Measurements from ENCODE around the gene TMIGD1. TPM values are rescaled to one million over a fixed set of nuclear protein-coding genes. Genes with fewer than 3 reads are reported as not detected.
"Not testable (repeated sequence)": the region's sequence is repeated elsewhere in the genome, so short reads cannot be mapped to it uniquely, and the experiment has no call there.

The TMIGD1 gene
- total and polyA plus RNA-seq, 10 of the 15 experiments (the other 5 are each of a cell fraction or from before 2014, with no cell fraction given) = not detected

GRCh38 chr17:30344283-30345088, 10.6 kb upstream of the TMIGD1 start:
- BruUV-seq (replicated peaks) = no TSS peak
- H3K4me1 ChIP-seq (ENCODE audit: control insufficient read depth, insufficient read depth, low read length) = peaks cover 8% of the 10 kb centered on the region
- peak overlapping the region; percentile 56 for H2AFZ ChIP-seq (ENCODE audit: control insufficient read depth, low read depth, low read length)
- H3K27ac ChIP-seq (ENCODE audit: control insufficient read depth, insufficient read depth) = no peak overlapping the region
- WGBS (ENCODE audit: insufficient coverage, insufficient replicate concordance, low lambda C conversion rate, missing lambda C conversion rate) = 61% methylated on average over 9 of the region's 9 CpGs
- FAIRE-seq (no peak), DNase-seq (ENCODE audit: low read depth, low spot score) (no peak), ATAC-seq (no peak)
- no peak overlapping the region for H3K4me2 ChIP-seq (ENCODE audit: control insufficient read depth, insufficient read depth)
- ChIA-PET RAD21 (ENCODE audit: unreplicated experiment) (interaction anchor here (0.7 to 2.0 kb wide), 6 partner anchors 17 to 240 kb away, joined by 3 to 6 read pairs (median 4); partner anchors contain the start of gene GOSR1), POLR2A (interaction anchor here (1.0 kb wide), 1 partner anchor 14 kb away, joined by 3 read pairs; no protein-coding TSS in a partner anchor), SMC1A (ENCODE audit: uncharacterized antibody, unreplicated experiment) (interaction anchor here (0.7 to 5.5 kb wide), 5 partner anchors 12 to 240 kb away, joined by 3 to 18 read pairs (median 4); no protein-coding TSS in a partner anchor), CTCF (interaction anchor here (0.6 to 2.0 kb wide), 5 partner anchors 8 to 240 kb away, joined by 3 to 7 read pairs (median 4); partner anchors contain the start of gene TMIGD1)
- H3K36me3 ChIP-seq (ENCODE audit: control insufficient read depth in 2 of 2, insufficient read depth in 2 of 2, low read length in 1 of 2) = no peaks in the 10 kb centered on the region
- H3K27me3 ChIP-seq (replicated peaks in 1 of 2; ENCODE audit: control insufficient read depth in 2 of 2, insufficient read depth in 2 of 2, low read length in 1 of 2) = no peaks in the 10 kb centered on the region
- H3K4me3 ChIP-seq = no peak overlapping the region
- TF ChIP-seq SPI1 (IDR thresholded peaks at IDR 0.05; ENCODE audit: borderline replicate concordance, insufficient read depth, low read depth, low read length) (peak; percentile 65), ZNF207 (IDR thresholded peaks at IDR 0.05; ENCODE audit: borderline replicate concordance) (no peak), SIX5 (IDR thresholded peaks at IDR 0.05; ENCODE audit: low read depth, low read length, severe bottlenecking) (no peak), KLF5 (IDR thresholded peaks at IDR 0.05; ENCODE audit: partially characterized antibody) (no peak)
- in situ Hi-C loops (cut with MboI) = loop anchor here (5.0 kb wide), 1 partner anchor 373 kb away; no protein-coding TSS in a partner anchor
- intact Hi-C loops (cut with micrococcal nuclease; ENCODE audit: unreplicated experiment) = loop anchor here (5.0 kb wide), 2 partner anchors 213 to 373 kb away; no protein-coding TSS in a partner anchor
- H4K20me1 ChIP-seq (ENCODE audit: control insufficient read depth, insufficient read depth) = no peaks in the 10 kb centered on the region
- H3K79me2 ChIP-seq (ENCODE audit: control insufficient read depth, insufficient read depth, low read length) = no peaks in the 10 kb centered on the region
- H3K9ac ChIP-seq (ENCODE audit: control insufficient read depth, insufficient read depth, low read length) = no peak overlapping the region
- no peaks in the 10 kb centered on the region for H3K9me3 ChIP-seq (replicated peaks; ENCODE audit: control insufficient read depth, insufficient read depth, low read length)

GRCh38 chr17:30343796-30344195, 9.9 kb upstream of the TMIGD1 start:
- CTCF ChIA-PET = interaction anchor here (0.6 to 2.0 kb wide), 3 partner anchors 9 to 239 kb away, joined by 3 to 4 read pairs (median 3); no protein-coding TSS in a partner anchor
- intact Hi-C loops (cut with micrococcal nuclease; ENCODE audit: unreplicated experiment) (loop anchor here (5.0 kb wide), 2 partner anchors 214 to 374 kb away; no protein-coding TSS in a partner anchor), in situ Hi-C loops (cut with MboI) (loop anchor here (5.0 kb wide), 1 partner anchor 374 kb away; no protein-coding TSS in a partner anchor)
- FAIRE-seq (no peak), DNase-seq (ENCODE audit: low read depth, low spot score) (no peak), ATAC-seq (no peak)
- POLR2A ChIA-PET = no interaction called here
- H3K27me3 ChIP-seq (replicated peaks in 1 of 2; ENCODE audit: control insufficient read depth in 2 of 2, insufficient read depth in 2 of 2, low read length in 1 of 2) = no peaks in the 10 kb centered on the region
- no peak overlapping the region for H3K27ac ChIP-seq (ENCODE audit: control insufficient read depth, insufficient read depth)
- no peak overlapping the region for H3K9ac ChIP-seq (ENCODE audit: control insufficient read depth, insufficient read depth, low read length)
- H3K9me3 ChIP-seq (replicated peaks; ENCODE audit: control insufficient read depth, insufficient read depth, low read length) = no peaks in the 10 kb centered on the region
- H3K79me2 ChIP-seq (ENCODE audit: control insufficient read depth, insufficient read depth, low read length) = no peaks in the 10 kb centered on the region
- 44% methylated on average over 4 of the region's 4 CpGs for WGBS (ENCODE audit: insufficient coverage, insufficient replicate concordance, low lambda C conversion rate, missing lambda C conversion rate)
- H4K20me1 ChIP-seq (ENCODE audit: control insufficient read depth, insufficient read depth) = no peaks in the 10 kb centered on the region
- TF ChIP-seq IRF5 (IDR thresholded peaks at IDR 0.05; ENCODE audit: borderline replicate concordance) = no peak
- no peak overlapping the region for H2AFZ ChIP-seq (ENCODE audit: control insufficient read depth, low read depth, low read length)
- H3K4me2 ChIP-seq (ENCODE audit: control insufficient read depth, insufficient read depth) = no peak overlapping the region
- H3K36me3 ChIP-seq (ENCODE audit: control insufficient read depth in 2 of 2, insufficient read depth in 2 of 2, low read length in 1 of 2) = no peaks in the 10 kb centered on the region
- no peak overlapping the region for H3K4me3 ChIP-seq
- RAD21 ChIA-PET (ENCODE audit: unreplicated experiment) = interaction anchor here (1.0 to 1.2 kb wide), 3 partner anchors 37 to 133 kb away, joined by 3 to 4 read pairs (median 4); partner anchors contain the start of gene GOSR1
- SMC1A ChIA-PET (ENCODE audit: uncharacterized antibody, unreplicated experiment) = interaction anchor here (1.6 to 5.5 kb wide), 2 partner anchors 13 to 40 kb away, joined by 4 to 18 read pairs; no protein-coding TSS in a partner anchor
- H3K4me1 ChIP-seq (ENCODE audit: control insufficient read depth, insufficient read depth, low read length) = peaks cover 8% of the 10 kb centered on the region
- no TSS peak for BruUV-seq (replicated peaks)

DNA sequence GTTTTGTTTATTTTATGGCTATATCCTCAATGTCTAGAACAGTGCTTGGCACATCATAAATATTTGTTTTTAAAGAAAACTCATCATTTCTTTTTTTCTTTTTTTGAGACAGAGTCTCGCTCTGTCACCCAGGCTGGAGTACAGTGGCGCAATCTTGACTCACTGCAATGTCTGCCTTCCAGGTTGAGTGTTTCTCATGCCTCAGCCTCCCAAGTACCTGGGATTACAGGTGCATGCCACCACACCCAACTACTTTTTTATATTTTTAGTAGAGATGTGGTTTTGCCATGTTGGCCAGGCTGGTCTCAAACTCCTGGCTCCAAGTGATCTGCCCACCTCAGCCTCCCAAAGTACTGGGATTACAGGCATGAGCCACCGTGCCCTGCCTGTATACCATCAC, 9.4 kb upstream of the TMIGD1 start:
- H3K4me1 ChIP-seq (ENCODE audit: control insufficient read depth, insufficient read depth, low read length); DNase-seq (ENCODE audit: low read depth, low spot score); H3K9ac ChIP-seq (ENCODE audit: control insufficient read depth, insufficient read depth, low read length); H4K20me1 ChIP-seq (ENCODE audit: control insufficient read depth, insufficient read depth); H2AFZ ChIP-seq (ENCODE audit: control insufficient read depth, low read depth, low read length); FAIRE-seq; H3K36me3 ChIP-seq (ENCODE audit: control insufficient read depth in 2 of 2, insufficient read depth in 2 of 2, low read length in 1 of 2); POLR2A ChIA-PET; H3K4me2 ChIP-seq (ENCODE audit: control insufficient read depth, insufficient read depth); H3K79me2 ChIP-seq (ENCODE audit: control insufficient read depth, insufficient read depth, low read length); H3K4me3 ChIP-seq; H3K27ac ChIP-seq (ENCODE audit: control insufficient read depth, insufficient read depth); H3K27me3 ChIP-seq (replicated peaks in 1 of 2; ENCODE audit: control insufficient read depth in 2 of 2, insufficient read depth in 2 of 2, low read length in 1 of 2); BruUV-seq (replicated peaks); H3K9me3 ChIP-seq (replicated peaks; ENCODE audit: control insufficient read depth, insufficient read depth, low read length); ATAC-seq: not testable (repeated sequence)
- ChIA-PET CTCF (interaction anchor here (0.7 to 10.3 kb wide), 5 partner anchors 8 to 238 kb away, joined by 3 to 204 read pairs (median 4); no protein-coding TSS in a partner anchor), SMC1A (ENCODE audit: uncharacterized antibody, unreplicated experiment) (interaction anchor here (0.6 to 5.5 kb wide), 5 partner anchors 9 to 169 kb away, joined by 3 to 18 read pairs (median 4); no protein-coding TSS in a partner anchor), RAD21 (ENCODE audit: unreplicated experiment) (interaction anchor here (1.0 to 4.6 kb wide), 5 partner anchors 38 to 239 kb away, joined by 3 to 19 read pairs (median 4); partner anchors contain the start of gene GOSR1)
- in situ Hi-C loops (cut with MboI) = loop anchor here (5.0 kb wide), 1 partner anchor 374 kb away; no protein-coding TSS in a partner anchor
- 67% methylated on average over 3 of the region's 3 CpGs for WGBS (ENCODE audit: insufficient coverage, insufficient replicate concordance, low lambda C conversion rate, missing lambda C conversion rate)
- intact Hi-C loops (cut with micrococcal nuclease; ENCODE audit: unreplicated experiment) = loop anchor here (5.0 kb wide), 2 partner anchors 214 to 374 kb away; no protein-coding TSS in a partner anchor

All from GM12878 (cell line).